ENCODE results near the gene ANKRD49.

The ANKRD49 gene

DNA sequence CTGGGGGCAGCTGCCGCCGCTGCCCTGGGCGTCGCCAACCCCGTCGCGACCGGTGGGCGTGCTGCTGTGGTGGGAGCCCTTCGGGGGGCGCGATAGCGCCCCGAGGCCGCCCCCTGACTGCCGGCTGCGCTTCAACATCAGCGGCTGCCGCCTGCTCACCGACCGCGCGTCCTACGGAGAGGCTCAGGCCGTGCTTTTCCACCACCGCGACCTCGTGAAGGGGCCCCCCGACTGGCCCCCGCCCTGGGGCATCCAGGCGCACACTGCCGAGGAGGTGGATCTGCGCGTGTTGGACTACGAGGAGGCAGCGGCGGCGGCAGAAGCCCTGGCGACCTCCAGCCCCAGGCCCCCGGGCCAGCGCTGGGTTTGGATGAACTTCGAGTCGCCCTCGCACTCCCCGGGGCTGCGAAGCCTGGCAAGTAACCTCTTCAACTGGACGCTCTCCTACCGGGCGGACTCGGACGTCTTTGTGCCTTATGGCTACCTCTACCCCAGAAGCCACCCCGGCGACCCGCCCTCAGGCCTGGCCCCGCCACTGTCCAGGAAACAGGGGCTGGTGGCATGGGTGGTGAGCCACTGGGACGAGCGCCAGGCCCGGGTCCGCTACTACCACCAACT lies 51.0 kb downstream of the ANKRD49 start:
- no peak for DNase-seq (ENCODE audit: low read depth)

GRCh38 chr11:94545264-94546161 lies 51.7 kb downstream of the ANKRD49 start:
- DNase-seq (ENCODE audit: low read depth), result no peak

DNA sequence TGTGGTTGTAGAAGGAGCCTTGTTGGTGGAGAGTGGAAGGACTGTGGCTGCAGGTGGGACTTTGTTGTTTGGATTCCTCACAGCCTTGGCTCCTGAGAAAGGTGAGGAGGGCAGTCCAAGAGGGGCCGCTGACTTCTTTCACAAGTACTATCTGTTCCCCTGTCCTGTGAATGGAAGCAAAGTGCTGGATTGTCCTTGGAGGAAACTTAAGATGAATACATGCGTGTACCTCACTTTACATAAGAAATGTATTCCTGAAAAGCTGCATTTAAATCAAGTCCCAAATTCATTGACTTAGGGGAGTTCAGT lies 52.3 kb downstream of the ANKRD49 start:
- no peak for DNase-seq (ENCODE audit: low read depth)

DNA sequence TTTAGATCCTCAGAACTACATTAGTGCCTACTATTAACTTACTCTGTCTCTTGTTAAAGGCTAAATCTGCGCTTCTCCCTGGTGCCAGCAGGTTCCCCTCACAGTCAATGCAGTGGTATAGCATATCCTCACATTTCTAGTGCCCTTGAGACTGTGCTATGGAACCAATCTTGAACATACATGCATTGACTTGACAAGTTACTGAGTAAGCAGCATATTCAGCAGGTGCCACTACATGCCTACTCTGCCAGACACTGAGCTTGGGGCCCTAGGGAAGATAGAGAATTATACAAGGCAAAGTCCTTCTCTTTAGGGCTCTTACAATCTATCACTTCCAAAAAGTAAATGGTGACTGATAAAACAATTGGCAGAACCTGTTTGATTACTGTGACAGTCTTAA lies 53.1 kb downstream of the ANKRD49 start:
- no peak for DNase-seq (ENCODE audit: low read depth)

- DNase-seq (ENCODE audit: low read depth), result no peak
Measured at GRCh38 chr11:94549146-94549545, 55.4 kb downstream of the ANKRD49 start.
